HepG2 (cell line): Measurements from ENCODE around the gene RAG2. TPM values are rescaled to one million over a fixed set of nuclear protein-coding genes. Genes with fewer than 3 reads are reported as not detected.

Experiments
- ATAC-seq: fragments of 200-7000 bp; cut with Tn5 transposase; 3 replicates; pipeline ENCODE4 v1.9.1; 2020; ENCODE audit warnings: mild to moderate bottlenecking, moderate library complexity
- BruUV-seq: library from RNA; stranded (reverse); fragments of 400-500 nt; replicated peaks from 2 replicates; lab custom pipeline; 2021; lab: Mats Ljungman, UMichigan
- CTCF ChIA-PET: fragments of 300-600 bp; formaldehyde crosslinking; extraction: SDS; loops from one replicate; lab custom pipeline; 2021; ENCODE audit warnings: low total read pairs, inconsistent platforms, low intra/inter-chr PET ratio; lab: Yijun Ruan, JAX
- POLR2A ChIA-PET: fragments of 350-600 bp; sonication (Branson Sonifier 250); formaldehyde crosslinking; loops from one replicate; lab custom pipeline; 2020; ENCODE audit warnings: antibody characterized with exemption, inconsistent platforms; lab: Yijun Ruan, JAX
- DNase-seq: peaks from one replicate; pipeline ENCODE4 v3.0.0-alpha.2; 2015; ENCODE audit warnings: low spot score
- FAIRE-seq: peaks from 3 replicates; lab custom pipeline; 2011; peaks lifted over from hg19 to GRCh38; lab: Jason Lieb, UNC
- H2AFZ ChIP-seq: one replicate; pipeline ENCODE4 v1.6.1; 2011; ENCODE audit warnings: low read length, inconsistent platforms
- H3K27ac ChIP-seq: fragments of 300-600 bp; 3 replicates; pipeline ENCODE4 v1.8.0; 2011; ENCODE audit warnings: mixed run types, mild to moderate bottlenecking, mixed read lengths, low read length, inconsistent platforms; ENCODE audit not compliant: insufficient read depth; ENCODE audit errors: extremely low read length
- H3K27me3 ChIP-seq, 2 experiments: fragments of 200-600 bp in 1 of 2; 2 replicates in 1 of 2; 3 replicates in 1 of 2; pipeline versions ENCODE4 v1.6.0 to v1.8.0; 2011; ENCODE audit warnings: low read length in 2 of 2, mild to moderate bottlenecking in 2 of 2, moderate library complexity in 2 of 2, inconsistent platforms in 1 of 2; ENCODE audit not compliant: insufficient read depth in 2 of 2, control insufficient read depth in 1 of 2
- H3K36me3 ChIP-seq, 2 experiments: fragments of 200-600 bp in 1 of 2; replicated peaks in 1 of 2; 2 replicates in 1 of 2; 3 replicates in 1 of 2; pipeline versions ENCODE4 v1.5.1 to v1.8.0; 2011; ENCODE audit warnings: low read length in 2 of 2, inconsistent platforms in 1 of 2; ENCODE audit not compliant: insufficient read depth in 2 of 2, control insufficient read depth in 1 of 2
- H3K4me1 ChIP-seq: 2 replicates; pipeline ENCODE4 v1.5.1; 2012; ENCODE audit warnings: low read length, inconsistent platforms; ENCODE audit not compliant: insufficient read depth
- H3K4me2 ChIP-seq: 2 replicates; pipeline ENCODE4 v1.6.0; 2011; ENCODE audit warnings: low read depth, low read length, inconsistent platforms
- H3K4me3 ChIP-seq, 3 experiments: fragments of 200-600 bp in 1 of 3; sonication (generic), shearing (Covaris generic) in 1 of 3; replicated peaks in 1 of 3; 2 replicates each; pipeline ENCODE4 v1.5.1; 2011 to 2016; ENCODE audit warnings: low read length in 3 of 3, inconsistent platforms in 2 of 3, low read depth in 2 of 3, mild to moderate bottlenecking in 2 of 3, control low read depth in 1 of 3, mixed read lengths in 1 of 3; ENCODE audit not compliant: insufficient read depth in 1 of 3
- H3K79me2 ChIP-seq: one replicate; pipeline ENCODE4 v1.6.1; 2011; ENCODE audit warnings: low read length, inconsistent platforms; ENCODE audit not compliant: insufficient read depth
- H3K9ac ChIP-seq: 2 replicates; pipeline ENCODE4 v1.6.0; 2011; ENCODE audit warnings: mild to moderate bottlenecking, low read depth, low read length, inconsistent platforms; ENCODE audit not compliant: insufficient read depth
- H3K9me3 ChIP-seq: 2 replicates; pipeline ENCODE4 v1.5.1; 2012; ENCODE audit warnings: mild to moderate bottlenecking, low read length
- H4K20me1 ChIP-seq: 2 replicates; pipeline ENCODE4 v1.6.0; 2011; ENCODE audit warnings: inconsistent platforms, mild to moderate bottlenecking, low read length, moderate library complexity; ENCODE audit not compliant: insufficient read depth
- MXD4 ChIP-seq: IDR thresholded peaks from 2 replicates; pipeline ENCODE4 v1.6.1; 2016; ENCODE audit warnings: mild to moderate bottlenecking, missing biosample characterization, missing genetic modification reagents
- PAWR ChIP-seq: sonication (generic); formaldehyde crosslinking; IDR thresholded peaks from 2 replicates; pipeline ENCODE4 v1.4.0; 2020; ENCODE audit warnings: missing genetic modification reagents, mild to moderate bottlenecking, borderline replicate concordance
- RBAK ChIP-seq: sonication (generic); formaldehyde crosslinking; IDR thresholded peaks from 2 replicates; pipeline ENCODE4 v1.5.1; 2020; ENCODE audit warnings: mild to moderate bottlenecking, missing genetic modification reagents
- REPIN1 ChIP-seq: sonication (generic); formaldehyde crosslinking; IDR thresholded peaks from 2 replicates; pipeline ENCODE4 v1.8.0; 2022; ENCODE audit warnings: missing genetic modification reagents, low read depth, mild to moderate bottlenecking, borderline replicate concordance
- TMF1 ChIP-seq: sonication (generic); formaldehyde crosslinking; IDR thresholded peaks from 2 replicates; pipeline ENCODE4 v1.8.1; 2022; ENCODE audit warnings: low read depth, missing genetic modification reagents
- ZNF180 ChIP-seq: sonication (generic); formaldehyde crosslinking; IDR thresholded peaks from 2 replicates; pipeline ENCODE4 v1.4.0; 2020; ENCODE audit warnings: low read depth, missing genetic modification reagents, borderline replicate concordance
- ZNF234 ChIP-seq: sonication (generic); formaldehyde crosslinking; conservative IDR thresholded peaks from 2 replicates; pipeline ENCODE4 v1.5.1; 2020; ENCODE audit warnings: mild to moderate bottlenecking, missing genetic modification reagents
- ZNF282 ChIP-seq: fragments of 450-650 bp; IDR thresholded peaks from 2 replicates; pipeline ENCODE4 v1.6.1; 2018; ENCODE audit not compliant: partially characterized antibody
- ZNF614 ChIP-seq: IDR thresholded peaks from 2 replicates; pipeline ENCODE4 v1.6.1; 2018; ENCODE audit warnings: missing biosample characterization, missing genetic modification reagents, inconsistent platforms, borderline replicate concordance
- ZNF615 ChIP-seq: sonication (generic); formaldehyde crosslinking; IDR thresholded peaks from 2 replicates; pipeline ENCODE4 v1.5.0; 2020; ENCODE audit warnings: mild to moderate bottlenecking, missing genetic modification reagents, borderline replicate concordance
- WGBS: methylation state at CpG from one replicate; pipeline ENCODE4 v1.1.6; 2017; ENCODE audit warnings: low lambda C conversion rate; 5-methylcytosine and 5-hydroxymethylcytosine counted together
- in situ Hi-C: cut with HindIII; loops from 2 replicates; pipeline ENCODE4 v1.10.0; 2017; ENCODE audit warnings: low pct_unique_long_range_greater_than_20kb; ENCODE audit not compliant: extremely low pct_ligation_motif_present
- intact Hi-C: fragments of 100-400 bp; cut with micrococcal nuclease; formaldehyde crosslinking; loops from one replicate; pipeline ENCODE4 v1.10.0; 2022; ENCODE audit not compliant: unreplicated experiment
- polyA plus RNA-seq, 8 experiments: library from polyadenylated mRNA; depleted of rRNA in 3 of 8; stranded (reverse) in 7 of 8; unstranded in 1 of 8; fragments of >200 nt; fragmentation: Illumina TruSeq in 4 of 8; extraction: Trizol in 4 of 8; gene quantifications; 2 replicates each; pipeline versions ENCODE4 v1.2.1 to v1.2.3, GENCODE V29; 2011 to 2016; ENCODE audit warnings: low read depth in 4 of 8, missing spikeins in 1 of 8, mixed read lengths in 1 of 8; ENCODE audit not compliant: insufficient read depth in 1 of 8
- total RNA-seq, 5 experiments: library from RNA; depleted of rRNA; stranded (reverse); fragments of >200 nt; fragmentation: Illumina TruSeq; extraction: Trizol; gene quantifications; 2 replicates each; pipeline ENCODE4 v1.2.3, GENCODE V29; 2016; ENCODE audit warnings: low read depth in 1 of 5
- TF ChIP-seq, protein P1 (sequence below): IDR thresholded peaks from 2 replicates; pipeline ENCODE4 v1.6.1; 2016; ENCODE audit warnings: low read depth, borderline replicate concordance
- TF ChIP-seq, protein P2 (sequence below): sonication (generic); formaldehyde crosslinking; IDR thresholded peaks from 2 replicates; pipeline ENCODE4 v1.5.1; 2020; ENCODE audit warnings: missing genetic modification reagents, mild to moderate bottlenecking, borderline replicate concordance
- TF ChIP-seq, protein P3 (sequence below): sonication (generic); formaldehyde crosslinking; IDR thresholded peaks from 2 replicates; pipeline ENCODE4 v1.8.1; 2023; ENCODE audit warnings: mild to moderate bottlenecking, missing genetic modification reagents, borderline replicate concordance
- TF ChIP-seq, protein P4 (sequence below): sonication (generic); formaldehyde crosslinking; IDR thresholded peaks from 2 replicates; pipeline ENCODE4 v1.8.0; 2022; ENCODE audit warnings: missing genetic modification reagents, mild to moderate bottlenecking, inconsistent platforms, borderline replicate concordance
- TF ChIP-seq, protein P5 (sequence below): sonication (generic); formaldehyde crosslinking; IDR thresholded peaks from 2 replicates; pipeline ENCODE4 v1.4.0; 2020; ENCODE audit warnings: missing genetic modification reagents

The RAG2 gene
- total and polyA plus RNA-seq, 2 of the 13 experiments (the other 11 are each of a cell fraction or from before 2014, with no cell fraction given): not detected

DNA sequence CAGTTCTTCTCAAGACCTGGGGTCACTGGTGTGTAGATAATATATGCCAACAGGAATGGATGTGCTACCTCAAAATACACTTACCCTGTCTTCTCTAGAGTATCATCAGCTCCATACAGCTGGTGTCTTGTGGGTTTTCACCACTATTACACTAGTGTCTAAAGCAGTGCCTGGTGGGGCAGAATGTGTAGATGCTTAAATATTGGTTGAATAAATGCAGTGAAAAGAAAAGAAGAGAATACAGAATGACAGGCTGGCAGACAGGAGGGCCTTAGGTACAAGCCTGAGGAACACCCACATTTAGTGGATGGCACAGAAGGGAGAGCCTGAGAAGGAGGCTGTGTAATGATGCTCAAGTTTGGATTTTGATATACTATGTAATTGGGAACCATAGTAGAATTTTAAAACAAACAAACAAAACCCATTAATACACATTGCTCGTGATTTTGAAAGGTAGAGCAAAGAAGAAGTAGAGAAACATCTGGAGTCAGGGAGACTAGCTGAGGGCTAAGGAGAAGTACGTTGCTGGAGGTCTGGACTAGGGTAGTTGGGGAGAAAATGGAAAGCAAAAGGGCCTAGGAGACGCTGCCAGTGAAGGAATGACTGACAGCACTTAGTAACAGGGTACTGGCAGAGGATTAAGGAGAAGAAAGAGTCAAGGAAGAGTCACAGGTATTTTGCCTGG, 20.5 kb upstream of the RAG2 start:
- 53% methylated on average over 3 of the region's 3 CpGs for WGBS
- intact Hi-C loops (no loop called here), in situ Hi-C loops (no loop called here)
- no peak for ATAC-seq
- Histone ChIP-seq H4K20me1 (no peaks in the 10 kb centered on the region), H2AFZ (no peak overlapping the region), H3K27ac (no peak overlapping the region), H3K9ac (no peak overlapping the region), H3K4me3 (no peak overlapping the region), H3K36me3 (no peaks in the 10 kb centered on the region), H3K27me3 (no peaks in the 10 kb centered on the region; a peak in 1 of 5 replicates), H3K4me2 (no peak overlapping the region), H3K4me1 (no peaks in the 10 kb centered on the region), H3K79me2 (no peaks in the 10 kb centered on the region), H3K9me3 (no peaks in the 10 kb centered on the region)
- DNase-seq: no peak
- no peak for FAIRE-seq
- CTCF ChIA-PET: no interaction called here
- TF ChIP-seq ZNF614 (CRISPR knock-in tag) (no peak), ZNF282 (no peak), ZNF615 (CRISPR knock-in tag) (no peak), MXD4 (no peak), PAWR (CRISPR knock-in tag) (no peak), TMF1 (no peak), ZNF180 (no peak), RBAK (no peak), ZNF234 (no peak), REPIN1 (CRISPR knock-in tag) (no peak)
- TF ChIP-seq, protein P1, sequence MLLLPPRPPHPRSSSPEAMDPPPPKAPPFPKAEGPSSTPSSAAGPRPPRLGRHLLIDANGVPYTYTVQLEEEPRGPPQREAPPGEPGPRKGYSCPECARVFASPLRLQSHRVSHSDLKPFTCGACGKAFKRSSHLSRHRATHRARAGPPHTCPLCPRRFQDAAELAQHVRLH (CRISPR knock-in tag): no peak
- TF ChIP-seq, protein P2, sequence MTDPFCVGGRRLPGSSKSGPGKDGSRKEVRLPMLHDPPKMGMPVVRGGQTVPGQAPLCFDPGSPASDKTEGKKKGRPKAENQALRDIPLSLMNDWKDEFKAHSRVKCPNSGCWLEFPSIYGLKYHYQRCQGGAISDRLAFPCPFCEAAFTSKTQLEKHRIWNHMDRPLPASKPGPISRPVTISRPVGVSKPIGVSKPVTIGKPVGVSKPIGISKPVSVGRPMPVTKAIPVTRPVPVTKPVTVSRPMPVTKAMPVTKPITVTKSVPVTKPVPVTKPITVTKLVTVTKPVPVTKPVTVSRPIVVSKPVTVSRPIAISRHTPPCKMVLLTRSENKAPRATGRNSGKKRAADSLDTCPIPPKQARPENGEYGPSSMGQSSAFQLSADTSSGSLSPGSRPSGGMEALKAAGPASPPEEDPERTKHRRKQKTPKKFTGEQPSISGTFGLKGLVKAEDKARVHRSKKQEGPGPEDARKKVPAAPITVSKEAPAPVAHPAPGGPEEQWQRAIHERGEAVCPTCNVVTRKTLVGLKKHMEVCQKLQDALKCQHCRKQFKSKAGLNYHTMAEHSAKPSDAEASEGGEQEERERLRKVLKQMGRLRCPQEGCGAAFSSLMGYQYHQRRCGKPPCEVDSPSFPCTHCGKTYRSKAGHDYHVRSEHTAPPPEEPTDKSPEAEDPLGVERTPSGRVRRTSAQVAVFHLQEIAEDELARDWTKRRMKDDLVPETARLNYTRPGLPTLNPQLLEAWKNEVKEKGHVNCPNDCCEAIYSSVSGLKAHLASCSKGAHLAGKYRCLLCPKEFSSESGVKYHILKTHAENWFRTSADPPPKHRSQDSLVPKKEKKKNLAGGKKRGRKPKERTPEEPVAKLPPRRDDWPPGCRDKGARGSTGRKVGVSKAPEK (CRISPR knock-in tag): no peak
- TF ChIP-seq, protein P3, sequence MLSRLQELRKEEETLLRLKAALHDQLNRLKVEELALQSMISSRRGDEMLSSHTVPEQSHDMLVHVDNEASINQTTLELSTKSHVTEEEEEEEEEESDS (CRISPR knock-in tag): no peak
- TF ChIP-seq, protein P4, sequence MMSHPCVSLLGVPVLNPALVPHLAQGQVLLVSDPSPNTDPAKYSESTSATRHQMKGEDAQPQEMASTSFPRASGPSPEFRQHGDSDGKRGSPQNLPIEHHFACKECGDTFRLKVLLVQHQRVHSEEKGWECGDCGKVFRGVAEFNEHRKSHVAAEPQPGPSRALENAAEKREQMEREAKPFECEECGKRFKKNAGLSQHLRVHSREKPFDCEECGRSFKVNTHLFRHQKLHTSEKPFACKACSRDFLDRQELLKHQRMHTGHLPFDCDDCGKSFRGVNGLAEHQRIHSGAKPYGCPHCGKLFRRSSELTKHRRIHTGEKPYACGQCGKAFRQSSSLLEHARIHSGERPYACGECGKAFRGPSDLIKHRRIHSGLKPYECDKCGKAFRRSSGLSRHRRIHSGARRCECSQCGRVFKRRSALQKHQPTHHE (CRISPR knock-in tag): no peak
- TF ChIP-seq, protein P5, sequence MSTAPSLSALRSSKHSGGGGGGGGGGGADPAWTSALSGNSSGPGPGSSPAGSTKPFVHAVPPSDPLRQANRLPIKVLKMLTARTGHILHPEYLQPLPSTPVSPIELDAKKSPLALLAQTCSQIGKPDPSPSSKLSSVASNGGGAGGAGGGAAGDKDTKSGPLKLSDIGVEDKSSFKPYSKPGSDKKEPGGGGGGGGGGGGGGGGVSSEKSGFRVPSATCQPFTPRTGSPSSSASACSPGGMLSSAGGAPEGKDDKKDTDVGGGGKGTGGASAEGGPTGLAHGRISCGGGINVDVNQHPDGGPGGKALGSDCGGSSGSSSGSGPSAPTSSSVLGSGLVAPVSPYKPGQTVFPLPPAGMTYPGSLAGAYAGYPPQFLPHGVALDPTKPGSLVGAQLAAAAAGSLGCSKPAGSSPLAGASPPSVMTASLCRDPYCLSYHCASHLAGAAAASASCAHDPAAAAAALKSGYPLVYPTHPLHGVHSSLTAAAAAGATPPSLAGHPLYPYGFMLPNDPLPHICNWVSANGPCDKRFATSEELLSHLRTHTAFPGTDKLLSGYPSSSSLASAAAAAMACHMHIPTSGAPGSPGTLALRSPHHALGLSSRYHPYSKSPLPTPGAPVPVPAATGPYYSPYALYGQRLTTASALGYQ (CRISPR knock-in tag): no peak
- BruUV-seq: no TSS peak
- POLR2A ChIA-PET: no interaction called here
